ENCODE measurements around the gene PHACTR2. TPM values are rescaled to one million over a fixed set of nuclear protein-coding genes. Genes with fewer than 3 reads are reported as not detected.
A peak's percentile ranks its signal among the peaks of the same experiment; 100 is the strongest.

Gene PHACTR2
- total RNA-seq, 1 donor: 15.1 TPM

- DNase-seq (ENCODE audit: low read depth in 2 of 3, low spot score in 2 of 3): no peak
Observed at GRCh38 chr6:143696664-143697000, 18.9 kb downstream of the PHACTR2 start.

DNA sequence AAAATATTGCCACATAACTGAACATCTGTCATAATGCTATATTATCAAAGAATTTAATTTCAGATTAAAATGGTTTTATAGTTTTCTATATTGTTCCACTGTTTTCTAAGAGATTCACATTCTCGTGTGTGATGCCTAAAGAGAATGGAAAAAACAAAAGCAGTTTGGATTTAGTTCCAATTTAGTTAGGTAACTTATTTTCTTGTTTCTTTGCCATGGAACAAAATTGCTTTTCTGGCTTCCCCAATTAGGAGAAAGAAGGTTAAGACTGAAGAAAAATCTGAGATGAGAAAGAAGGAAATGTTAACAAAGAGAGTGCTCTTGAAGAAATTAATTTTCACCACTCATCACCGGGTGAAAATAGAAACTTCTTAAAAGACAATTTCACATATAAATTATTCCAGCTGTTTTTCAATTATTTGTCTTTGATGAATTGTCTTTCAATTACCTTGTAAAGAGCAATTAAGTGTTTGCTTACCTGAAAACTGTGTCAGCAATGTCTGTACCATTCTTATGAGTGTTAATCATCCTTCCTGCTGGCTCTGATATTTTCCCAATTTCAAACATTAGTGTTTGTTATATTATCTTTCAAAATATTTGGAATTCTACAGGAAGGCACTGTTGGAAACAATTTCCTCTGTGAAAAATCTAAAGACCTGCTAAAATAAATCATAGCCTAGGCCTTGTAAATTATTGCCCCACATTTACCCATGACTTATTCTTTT lies 19.5 kb downstream of the PHACTR2 start:
- no peak for DNase-seq (ENCODE audit: low read depth in 2 of 3, low spot score in 2 of 3)

DNA sequence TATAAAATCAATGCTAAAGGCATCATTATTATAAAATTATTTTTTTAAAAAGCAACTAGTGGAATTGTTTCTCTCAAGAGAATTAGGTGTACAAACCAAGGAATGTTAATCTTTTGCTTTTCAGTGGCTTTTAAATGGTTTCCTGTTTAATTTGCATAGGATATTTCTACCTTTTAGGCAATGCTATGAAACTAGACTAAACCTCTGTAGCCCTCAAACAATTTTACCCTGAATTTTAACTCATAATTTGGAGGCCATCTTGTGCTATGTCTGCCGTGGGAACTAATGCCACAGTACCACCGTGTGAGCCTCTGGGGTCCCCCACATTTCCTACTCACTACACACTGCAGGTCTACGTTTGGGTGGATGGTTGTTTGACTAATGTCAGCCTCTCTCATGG lies 20.6 kb downstream of the PHACTR2 start:
- no peak for DNase-seq (ENCODE audit: low read depth in 2 of 3, low spot score in 2 of 3)

GRCh38 chr6:143698759-143699429 lies 21.1 kb downstream of the PHACTR2 start:
- no peak for DNase-seq (ENCODE audit: low read depth in 2 of 3, low spot score in 2 of 3)

DNA sequence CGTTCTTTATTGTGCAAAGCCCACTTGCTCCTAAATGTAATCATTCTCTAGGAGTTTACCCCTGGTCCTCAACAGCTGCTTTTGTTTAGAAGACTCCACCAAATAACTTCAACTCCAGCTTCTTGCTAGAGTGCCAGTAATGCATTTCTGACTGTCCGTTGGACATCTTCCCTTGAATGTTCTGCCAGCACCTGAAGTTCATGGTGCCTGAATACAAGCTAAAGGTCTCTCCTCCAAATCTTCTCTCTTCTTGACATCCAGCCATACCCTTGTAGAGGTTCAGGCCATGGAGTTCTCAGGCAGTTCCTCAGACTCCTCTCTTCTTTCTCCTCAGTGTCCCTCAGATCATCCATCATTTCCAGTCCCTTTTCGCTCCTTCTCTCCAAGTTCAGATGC lies 21.7 kb downstream of the PHACTR2 start:
- DNase-seq (ENCODE audit: low read depth in 2 of 3, low spot score in 2 of 3): no peak

GRCh38 chr6:143700684-143701348 lies 23.1 kb downstream of the PHACTR2 start:
- no peak for DNase-seq (ENCODE audit: low read depth in 2 of 3, low spot score in 2 of 3)

DNA sequence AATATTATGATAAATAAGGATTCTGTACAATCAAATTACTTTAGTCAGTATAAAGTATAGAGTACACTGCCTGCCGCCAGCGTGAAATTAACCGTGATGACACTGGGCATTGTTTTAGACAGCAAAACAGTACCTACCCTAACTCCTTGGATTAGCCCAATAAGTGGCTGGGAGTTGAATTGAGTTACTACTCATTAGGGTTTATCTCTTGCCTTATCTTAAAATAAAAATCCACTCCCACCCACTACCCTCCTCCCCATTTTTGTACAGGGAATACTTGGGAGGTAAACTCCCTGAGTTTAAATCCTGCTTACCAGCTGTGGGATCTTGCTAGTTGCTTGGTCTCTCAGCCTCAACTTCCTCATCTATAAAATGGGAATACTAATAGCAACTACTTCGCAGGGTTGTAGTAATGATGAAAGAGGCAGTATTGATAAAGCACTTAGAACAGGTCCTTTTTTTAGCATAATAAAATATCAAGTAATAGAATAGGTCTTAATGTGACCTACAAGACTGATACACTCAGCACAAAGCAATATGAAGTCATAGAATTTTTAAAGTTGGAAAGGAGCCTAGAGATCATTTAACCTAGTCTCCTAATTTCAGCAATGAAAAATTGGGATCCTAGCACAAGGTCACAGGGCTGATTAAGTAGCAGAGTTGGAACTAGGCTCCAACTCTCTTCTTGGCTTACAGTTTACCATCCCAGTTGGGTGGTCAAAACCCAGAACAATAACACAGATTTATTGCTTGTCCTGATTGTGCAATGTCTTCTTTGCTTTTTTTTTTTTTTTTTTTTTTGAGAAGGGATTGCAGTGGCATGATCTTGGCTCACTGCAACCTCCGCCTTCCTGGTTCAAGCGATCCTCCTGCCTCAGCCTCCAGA lies 23.8 kb downstream of the PHACTR2 start:
- DNase-seq (ENCODE audit: low read depth in 2 of 3, low spot score in 2 of 3): no peak

GRCh38 chr6:143705569-143705968 lies 27.8 kb downstream of the PHACTR2 start:
- no peak for DNase-seq (ENCODE audit: low read depth in 2 of 3, low spot score in 2 of 3)

DNA sequence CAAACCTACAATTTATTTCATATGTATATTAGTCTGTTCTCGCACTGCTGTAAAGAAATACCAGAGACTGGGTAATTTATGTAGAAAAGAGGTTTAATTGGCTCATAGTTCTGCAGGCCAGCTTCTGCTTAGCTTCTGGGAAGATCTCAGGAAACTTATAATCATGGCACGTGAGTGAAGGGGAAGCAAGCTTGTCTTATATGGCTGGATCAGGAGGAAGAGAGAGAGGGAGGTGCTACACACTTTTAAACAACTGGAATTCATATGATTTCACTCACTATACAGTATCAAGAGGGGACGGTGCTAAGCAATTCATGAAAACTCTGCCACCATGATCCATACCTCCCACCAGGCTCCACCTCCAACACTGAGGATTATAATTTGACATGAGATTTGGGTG lies 29.9 kb downstream of the PHACTR2 start:
- DNase-seq (ENCODE audit: low read depth in 2 of 3, low spot score in 2 of 3): no peak

GRCh38 chr6:143708889-143709288 lies 31.1 kb downstream of the PHACTR2 start:
- no peak for DNase-seq (ENCODE audit: low read depth in 2 of 3, low spot score in 2 of 3)

DNA sequence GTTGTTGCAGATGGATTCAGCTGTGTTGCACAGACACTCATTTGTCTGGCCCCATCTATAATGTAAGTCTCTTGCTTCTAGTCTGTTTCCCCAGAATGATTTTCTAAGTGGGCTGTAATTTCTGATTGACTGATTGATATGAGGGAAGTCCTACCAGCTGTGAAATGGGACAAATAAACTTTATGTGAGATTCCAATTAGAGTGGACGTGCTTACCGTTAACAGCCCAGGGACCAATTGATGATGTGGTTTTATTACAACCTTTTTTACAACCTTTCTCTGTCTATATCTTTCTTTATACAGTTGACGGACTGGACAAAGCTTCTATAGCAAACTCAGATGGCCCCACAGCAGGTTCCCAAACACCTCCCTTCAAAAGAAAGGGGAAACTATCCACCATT lies 33.9 kb downstream of the PHACTR2 start:
- no peak for DNase-seq (ENCODE audit: low read depth in 2 of 3, low spot score in 2 of 3)

- DNase-seq (ENCODE audit: low read depth in 2 of 3, low spot score in 2 of 3): no peak
Observed at GRCh38 chr6:143718472-143718871, 40.7 kb downstream of the PHACTR2 start.

DNA sequence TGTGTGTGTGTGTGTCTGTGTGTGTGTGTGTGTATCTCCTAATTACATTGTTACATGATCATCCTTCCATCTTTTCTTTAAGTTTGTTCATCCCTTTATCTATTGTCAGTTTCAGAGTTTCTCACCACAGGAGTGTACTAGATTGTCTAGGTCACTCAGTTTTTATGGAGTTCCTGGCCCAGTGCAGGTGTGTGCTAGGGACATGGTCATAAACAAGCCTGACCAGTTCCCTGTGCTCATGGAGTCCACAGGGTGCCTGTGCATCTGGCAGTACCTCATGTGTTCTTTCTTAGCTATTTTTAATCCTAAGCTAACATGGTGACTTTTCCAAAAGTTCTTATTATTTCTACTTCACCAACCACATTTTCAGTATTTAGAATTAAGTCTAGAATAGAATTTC lies 43.9 kb downstream of the PHACTR2 start:
- DNase-seq (ENCODE audit: low read depth in 2 of 3, low spot score in 2 of 3): no peak

DNA sequence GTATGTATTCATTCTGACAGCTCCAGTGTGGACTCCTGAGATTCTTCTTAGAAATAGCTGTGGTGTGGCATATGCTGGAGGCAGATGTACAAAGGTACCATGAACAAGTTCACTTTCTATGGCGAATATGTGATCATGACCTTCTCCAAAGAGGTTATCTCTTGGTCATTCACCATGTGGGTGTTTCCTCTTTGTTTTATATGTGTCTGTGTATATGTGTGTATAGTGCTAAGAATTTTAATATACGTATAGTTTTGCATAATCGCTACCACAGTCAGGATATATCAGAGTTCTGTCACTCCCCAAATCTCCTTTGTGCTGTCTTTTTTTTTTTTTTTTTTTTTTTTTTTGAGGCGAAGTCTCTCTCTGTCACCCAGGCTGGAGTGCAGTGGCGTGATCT lies 47.1 kb downstream of the PHACTR2 start:
- no peak for DNase-seq (ENCODE audit: low read depth in 2 of 3, low spot score in 2 of 3)

DNA sequence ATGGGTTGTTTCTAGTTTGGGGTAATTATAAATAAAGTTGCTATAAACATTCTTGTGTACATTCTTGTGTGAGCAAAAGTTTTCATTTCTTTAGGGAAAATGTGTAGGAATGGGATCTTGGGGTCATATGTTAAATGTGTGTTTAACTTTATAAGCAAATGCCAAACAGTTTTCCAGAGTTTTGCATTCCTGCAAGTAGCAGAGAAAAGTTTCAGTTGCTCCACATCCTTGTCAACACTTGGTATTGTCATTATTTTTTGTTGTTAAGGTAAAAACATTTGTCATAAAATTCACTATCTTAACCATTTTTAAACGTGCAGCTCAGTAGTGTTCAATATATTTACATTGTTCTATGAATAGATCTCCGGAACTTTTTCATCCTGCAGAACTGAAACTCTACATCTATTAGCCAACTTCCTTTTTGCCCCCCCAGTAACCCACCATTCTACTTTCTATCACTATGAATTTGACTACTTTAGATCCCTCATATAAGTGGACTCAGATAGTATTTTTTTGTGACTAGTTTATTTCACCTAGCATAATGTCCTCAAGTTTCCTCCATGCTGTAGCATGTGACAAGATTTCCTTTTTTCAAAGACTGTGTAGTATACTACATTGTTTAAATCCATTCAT lies 48.4 kb downstream of the PHACTR2 start:
- no peak for DNase-seq (ENCODE audit: low read depth in 2 of 3, low spot score in 2 of 3)

DNA sequence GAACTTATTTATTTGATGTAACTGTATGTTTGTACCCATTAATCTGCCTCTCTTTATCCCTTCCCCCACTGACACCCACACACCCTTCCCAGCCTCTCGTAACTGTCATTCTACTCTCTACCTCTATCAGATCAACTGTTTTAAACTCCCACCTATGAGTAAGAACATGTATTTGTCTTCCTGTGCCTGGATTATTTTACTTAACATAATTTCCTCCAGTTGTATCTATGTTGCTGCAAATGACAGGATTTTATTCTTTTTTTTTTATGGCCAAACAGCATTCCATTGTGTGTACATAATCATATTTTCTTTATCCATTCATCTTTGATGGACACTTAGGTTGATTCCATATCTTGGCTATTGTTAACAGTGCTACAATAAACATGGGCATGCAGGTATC lies 49.3 kb downstream of the PHACTR2 start:
- no peak for DNase-seq (ENCODE audit: low read depth in 2 of 3, low spot score in 2 of 3)

DNA sequence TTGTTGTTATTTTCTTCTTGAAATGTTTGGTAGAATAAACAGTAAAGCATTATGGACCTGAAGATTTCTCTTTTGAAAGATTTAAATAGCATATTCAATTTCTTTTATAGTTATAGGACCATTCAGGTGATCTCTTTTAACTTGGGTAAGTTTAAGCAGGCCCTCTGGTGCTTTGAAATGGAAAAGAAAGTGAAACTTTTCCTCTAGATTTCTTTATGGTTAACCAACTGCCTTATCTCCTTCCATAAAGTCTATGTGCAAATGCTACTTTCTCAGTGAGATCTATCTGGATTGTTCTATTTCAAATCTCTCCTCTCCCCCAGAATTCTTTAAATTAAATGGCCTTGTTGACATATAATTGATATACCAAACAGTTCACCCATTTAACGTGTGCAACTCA lies 54.0 kb downstream of the PHACTR2 start:
- peak in 1 of 3 donors; percentile 43 for DNase-seq (ENCODE audit: low read depth in 2 of 3, low spot score in 2 of 3)

DNA sequence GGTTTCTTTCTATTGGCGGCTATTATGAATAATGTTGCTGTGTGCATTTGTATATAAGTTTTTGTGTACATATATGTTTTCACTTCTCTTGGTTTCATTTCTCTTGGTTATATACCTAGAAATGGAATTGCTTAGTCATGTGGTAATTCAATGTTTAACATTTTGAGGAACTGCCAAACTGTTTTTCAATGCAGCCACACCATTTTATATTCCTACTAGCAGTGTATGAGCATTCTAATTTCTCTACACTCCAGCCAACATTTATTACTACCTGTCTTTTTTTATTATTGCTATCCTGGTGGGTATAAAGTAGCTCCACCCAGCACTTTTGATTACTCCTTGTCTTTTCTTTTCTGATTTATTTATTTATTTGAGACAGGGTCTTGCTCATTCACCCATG lies 54.8 kb downstream of the PHACTR2 start:
- peak in 1 of 3 donors; percentile 55 for DNase-seq (ENCODE audit: low read depth in 2 of 3, low spot score in 2 of 3)

GRCh38 chr6:143733510-143733909 lies 55.7 kb downstream of the PHACTR2 start:
- DNase-seq (ENCODE audit: low read depth in 2 of 3, low spot score in 2 of 3): no peak

- DNase-seq (ENCODE audit: low read depth in 2 of 3, low spot score in 2 of 3): no peak
Observed at GRCh38 chr6:143734641-143735063, 56.9 kb downstream of the PHACTR2 start.
